ENCODE results near the gene ELMO1.

ELMO1 gene

GRCh38 chr7:36905841-36906240, 542.8 kb downstream of the ELMO1 start:
- no peak for DNase-seq (ENCODE audit: extremely low read depth in 1 of 2, low read depth in 1 of 2)

DNA sequence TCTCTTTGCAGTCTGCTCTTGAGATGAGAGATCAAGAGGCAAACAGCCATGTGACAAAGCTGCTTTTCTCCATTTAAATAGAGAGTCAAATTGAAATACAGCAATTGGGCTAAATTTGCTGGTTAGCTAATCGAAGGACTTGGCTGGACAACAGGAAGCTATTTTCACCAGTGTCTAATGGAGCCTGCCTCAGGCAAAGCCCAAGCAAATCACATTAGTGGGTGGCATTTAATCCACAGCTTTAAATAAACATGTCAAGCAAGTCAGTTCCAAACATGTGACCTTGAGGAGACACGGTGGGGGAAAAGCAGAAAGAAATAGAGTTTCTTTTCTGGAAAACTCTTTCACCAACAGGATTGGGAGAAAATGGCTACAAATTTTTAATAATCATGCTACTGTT, 543.9 kb downstream of the ELMO1 start:
- no peak for DNase-seq (ENCODE audit: extremely low read depth in 1 of 2, low read depth in 1 of 2)

GRCh38 chr7:36904101-36904500, 544.6 kb downstream of the ELMO1 start:
- no peak for DNase-seq (ENCODE audit: extremely low read depth in 1 of 2, low read depth in 1 of 2)

DNA sequence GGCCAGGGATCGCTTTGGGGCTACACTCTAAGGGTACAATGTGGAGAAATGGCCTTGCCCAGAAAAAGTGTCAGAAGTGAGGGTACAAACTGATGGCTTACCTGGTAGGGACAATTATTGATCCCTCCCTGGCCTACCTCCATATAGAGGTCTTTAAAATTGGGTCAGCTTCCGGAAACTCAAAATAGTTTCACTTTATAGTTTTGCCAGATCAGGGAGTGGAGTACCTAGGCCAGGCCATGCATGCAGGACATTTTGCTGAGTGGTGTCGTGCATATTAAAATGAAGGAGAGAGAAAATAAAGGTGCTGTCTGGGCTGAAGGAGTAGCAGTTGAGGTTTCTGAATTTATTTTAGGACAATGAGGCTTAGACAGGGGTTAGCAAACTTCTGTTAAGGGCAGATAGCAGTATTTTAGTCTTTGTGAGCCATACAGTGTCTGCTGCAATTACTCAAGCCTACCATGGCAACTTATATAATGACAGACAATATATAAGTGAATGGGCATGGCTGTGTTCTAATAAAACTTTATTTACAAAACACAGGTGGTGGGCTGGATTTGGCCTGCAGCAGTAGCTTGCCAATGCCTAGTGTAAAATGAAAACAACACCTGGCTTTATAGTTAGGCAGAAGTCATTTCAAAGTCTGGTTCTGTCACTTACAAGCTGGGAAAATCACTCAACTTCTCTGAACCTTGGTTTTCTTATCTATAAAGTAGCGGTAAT, 547.5 kb downstream of the ELMO1 start:
- DNase-seq (ENCODE audit: extremely low read depth in 1 of 2, low read depth in 1 of 2), result no peak

- no peak for DNase-seq (ENCODE audit: extremely low read depth in 1 of 2, low read depth in 1 of 2)
Measured at GRCh38 chr7:36898186-36898585, 550.5 kb downstream of the ELMO1 start.

DNA sequence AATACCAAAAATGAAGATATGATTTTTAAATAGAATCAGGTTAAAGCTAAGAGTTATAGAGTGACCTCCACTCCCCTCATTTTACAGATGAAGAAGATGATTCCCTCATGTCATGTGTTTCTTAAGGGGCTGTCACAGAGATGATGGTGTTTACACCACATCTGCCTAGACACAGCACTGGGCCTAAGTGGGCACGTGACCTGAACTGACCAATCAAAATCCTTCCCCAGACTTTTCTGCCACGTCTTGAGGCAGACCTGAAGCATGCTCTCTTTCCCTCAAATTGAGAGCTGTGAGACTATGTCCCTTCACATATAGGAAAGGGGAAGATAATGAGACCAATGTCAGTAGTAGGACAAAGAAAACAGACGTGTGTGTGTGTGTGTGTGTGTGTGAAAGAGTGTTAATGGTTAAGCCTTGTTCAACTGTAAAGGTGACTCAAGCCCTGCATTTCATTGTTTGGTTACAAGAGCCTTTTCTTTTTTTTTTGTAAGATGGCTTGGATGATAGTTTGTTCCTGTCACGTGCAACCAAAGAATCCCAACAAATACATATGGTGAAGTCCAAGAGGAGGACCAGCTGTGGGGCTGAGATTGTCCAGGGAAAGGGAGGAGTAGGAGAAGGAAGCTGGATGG, 551.6 kb downstream of the ELMO1 start:
- no peak for DNase-seq (ENCODE audit: extremely low read depth in 1 of 2, low read depth in 1 of 2)

DNA sequence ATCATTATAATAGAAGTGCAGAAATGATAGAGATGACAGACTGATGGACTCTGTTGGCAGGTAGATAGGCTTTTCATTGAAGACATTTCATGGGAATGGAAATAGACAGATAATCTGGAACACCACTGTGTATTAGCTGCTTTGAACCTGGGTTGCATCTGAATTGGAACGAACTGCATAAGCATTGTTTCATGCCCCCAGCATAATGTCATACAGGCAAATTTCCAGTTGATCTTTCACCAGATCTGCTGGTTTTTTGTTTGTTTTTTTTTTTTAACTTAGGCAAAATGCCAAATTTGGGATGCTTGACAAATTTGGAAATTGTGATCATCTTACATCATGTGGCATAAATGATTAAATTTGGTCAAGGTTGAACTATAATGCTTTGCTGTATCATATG, 552.2 kb downstream of the ELMO1 start:
- no peak for DNase-seq (ENCODE audit: extremely low read depth in 1 of 2, low read depth in 1 of 2)

GRCh38 chr7:36895192-36895591, 553.5 kb downstream of the ELMO1 start:
- no peak for DNase-seq (ENCODE audit: extremely low read depth in 1 of 2, low read depth in 1 of 2)

GRCh38 chr7:36894190-36894589, 554.5 kb downstream of the ELMO1 start:
- DNase-seq (ENCODE audit: extremely low read depth in 1 of 2, low read depth in 1 of 2), result no peak

GRCh38 chr7:36889182-36889581, 559.5 kb downstream of the ELMO1 start:
- no peak for DNase-seq (ENCODE audit: extremely low read depth in 1 of 2, low read depth in 1 of 2)

- no peak for DNase-seq (ENCODE audit: extremely low read depth in 1 of 2, low read depth in 1 of 2)
Measured at GRCh38 chr7:36887969-36888368, 560.7 kb downstream of the ELMO1 start.

- no peak for DNase-seq (ENCODE audit: extremely low read depth in 1 of 2, low read depth in 1 of 2)
Measured at GRCh38 chr7:36887233-36887632, 561.4 kb downstream of the ELMO1 start.

DNA sequence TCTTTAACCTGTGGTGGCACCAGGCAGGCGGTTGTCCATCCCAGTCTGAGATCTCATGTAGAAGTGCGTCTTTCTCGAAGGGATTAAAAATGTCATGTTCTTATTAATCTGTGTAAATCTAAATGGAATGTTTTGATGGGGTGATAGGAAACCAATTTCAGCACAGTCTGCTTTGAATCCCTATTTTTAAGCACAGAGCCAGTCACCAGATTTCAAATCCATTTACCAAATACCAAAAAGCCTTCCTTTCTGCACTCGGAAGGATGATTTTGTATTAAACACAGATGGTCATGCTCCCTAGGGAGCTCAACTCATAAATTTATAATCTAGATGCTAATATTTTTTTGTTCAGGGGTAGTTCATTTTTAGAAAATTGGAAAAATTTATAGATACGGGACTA, 563.8 kb downstream of the ELMO1 start:
- no peak for DNase-seq (ENCODE audit: extremely low read depth in 1 of 2, low read depth in 1 of 2)

GRCh38 chr7:36884351-36884750, 564.3 kb downstream of the ELMO1 start:
- DNase-seq (ENCODE audit: extremely low read depth in 1 of 2, low read depth in 1 of 2), result no peak

- DNase-seq (ENCODE audit: extremely low read depth in 1 of 2, low read depth in 1 of 2), result no peak
Measured at GRCh38 chr7:36881233-36881874, 567.3 kb downstream of the ELMO1 start.

DNA sequence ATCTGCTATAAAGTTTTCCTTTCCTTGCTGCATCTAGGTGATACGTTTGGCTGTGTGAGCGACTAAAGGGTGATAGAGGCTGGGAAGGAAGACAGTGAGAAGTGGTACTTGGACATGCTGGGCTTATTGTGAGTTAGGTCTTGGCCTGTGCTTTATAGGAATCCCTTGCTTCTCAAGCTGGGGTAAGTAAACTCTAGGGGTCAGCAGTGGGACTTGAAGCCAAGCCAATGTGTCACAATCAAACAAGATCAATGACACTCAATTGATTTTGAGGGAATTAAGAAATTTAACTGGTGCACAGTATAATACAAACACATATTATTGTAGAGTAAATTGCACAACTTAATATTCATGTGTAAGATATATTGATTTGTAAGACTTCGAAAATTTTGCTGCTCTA, 568.6 kb downstream of the ELMO1 start:
- no peak for DNase-seq (ENCODE audit: extremely low read depth in 1 of 2, low read depth in 1 of 2)

- no peak for DNase-seq (ENCODE audit: extremely low read depth in 1 of 2, low read depth in 1 of 2)
Measured at GRCh38 chr7:36879021-36879420, 569.6 kb downstream of the ELMO1 start.

DNA sequence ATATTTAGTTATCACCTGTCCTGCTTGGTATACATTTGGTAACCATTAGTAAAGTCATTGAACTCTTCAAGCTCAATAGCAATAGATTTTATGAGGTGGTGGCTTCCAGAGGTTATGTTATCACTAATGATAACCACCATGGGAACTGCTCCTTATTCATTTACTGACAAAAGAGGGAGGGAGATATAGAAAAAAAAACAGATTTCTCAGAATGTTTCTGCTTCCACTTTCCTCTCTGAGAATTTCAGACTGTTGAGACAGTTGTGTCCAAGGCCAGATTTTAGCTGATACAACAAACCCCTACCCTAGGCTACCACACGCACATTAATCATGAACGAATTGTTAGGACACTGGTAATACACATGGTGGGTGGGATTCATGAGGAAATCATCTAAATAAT, 570.4 kb downstream of the ELMO1 start:
- DNase-seq (ENCODE audit: extremely low read depth in 1 of 2, low read depth in 1 of 2), result no peak

GRCh38 chr7:36875794-36876193, 572.9 kb downstream of the ELMO1 start:
- DNase-seq (ENCODE audit: extremely low read depth in 1 of 2, low read depth in 1 of 2), result no peak

DNA sequence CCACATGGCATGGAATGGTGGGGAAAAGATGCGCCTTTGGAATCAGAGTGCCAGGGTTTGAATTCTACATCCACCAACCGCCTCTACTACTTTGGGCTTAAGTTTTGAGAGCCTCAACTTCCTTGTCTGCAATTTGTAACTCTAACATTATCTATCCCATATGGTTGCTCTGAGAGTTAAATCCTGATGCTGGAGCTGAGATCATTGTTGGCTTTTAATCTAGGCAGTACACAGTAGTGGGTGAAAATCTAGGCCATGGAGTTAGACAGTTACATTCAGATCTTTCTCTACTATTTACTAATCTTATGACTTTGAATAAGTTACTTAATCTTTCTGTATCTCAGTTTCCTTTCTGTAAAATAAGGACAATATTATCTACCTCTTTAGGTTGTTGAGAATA, 574.6 kb downstream of the ELMO1 start:
- no peak for DNase-seq (ENCODE audit: extremely low read depth in 1 of 2, low read depth in 1 of 2)

- no peak for DNase-seq (ENCODE audit: extremely low read depth in 1 of 2, low read depth in 1 of 2)
Measured at GRCh38 chr7:36871863-36872262, 576.8 kb downstream of the ELMO1 start.

GRCh38 chr7:36871355-36871738, 577.3 kb downstream of the ELMO1 start:
- no peak for DNase-seq (ENCODE audit: extremely low read depth in 1 of 2, low read depth in 1 of 2)

Measured in activated CD8-positive, alpha-beta memory T cell treated with anti-CD3 and anti-CD28 coated beads for 1 hour (primary cell).